Measurements from ENCODE around the gene RNGTT.

- TF ChIP-seq CTCF (IDR thresholded peaks at IDR 0.05) (no peak), POLR2AphosphoS5 (IDR thresholded peaks at IDR 0.05) (no peak)
These were observed 25.8 kb upstream of the RNGTT start for GRCh38 chr6:88989215-88989614.
